Peyer's patch (tissue), 4 donors: Measurements from ENCODE around the gene NTF3.

Source experiments
- POLR2A ChIP-seq, 2 donors: fragments of 450-650 bp; IDR thresholded peaks; one replicate each; pipeline ENCODE4 v1.5.1; 2017; ENCODE audit warnings: antibody characterized with exemption in 2 of 2, mild to moderate bottlenecking in 2 of 2, moderate library complexity in 2 of 2
- TF ChIP-seq, protein P1 (sequence below), 6 experiments: fragments of 450-650 bp in 4 of 6; fragments of 200-600 bp in 2 of 6; sonication (generic) in 1 of 6; IDR thresholded peaks; one replicate each; pipeline ENCODE4 v1.5.1; 2017 to 2019; ENCODE audit warnings: antibody characterized with exemption in 6 of 6, mild to moderate bottlenecking in 3 of 6, moderate library complexity in 1 of 6

- TF ChIP-seq, protein P1, sequence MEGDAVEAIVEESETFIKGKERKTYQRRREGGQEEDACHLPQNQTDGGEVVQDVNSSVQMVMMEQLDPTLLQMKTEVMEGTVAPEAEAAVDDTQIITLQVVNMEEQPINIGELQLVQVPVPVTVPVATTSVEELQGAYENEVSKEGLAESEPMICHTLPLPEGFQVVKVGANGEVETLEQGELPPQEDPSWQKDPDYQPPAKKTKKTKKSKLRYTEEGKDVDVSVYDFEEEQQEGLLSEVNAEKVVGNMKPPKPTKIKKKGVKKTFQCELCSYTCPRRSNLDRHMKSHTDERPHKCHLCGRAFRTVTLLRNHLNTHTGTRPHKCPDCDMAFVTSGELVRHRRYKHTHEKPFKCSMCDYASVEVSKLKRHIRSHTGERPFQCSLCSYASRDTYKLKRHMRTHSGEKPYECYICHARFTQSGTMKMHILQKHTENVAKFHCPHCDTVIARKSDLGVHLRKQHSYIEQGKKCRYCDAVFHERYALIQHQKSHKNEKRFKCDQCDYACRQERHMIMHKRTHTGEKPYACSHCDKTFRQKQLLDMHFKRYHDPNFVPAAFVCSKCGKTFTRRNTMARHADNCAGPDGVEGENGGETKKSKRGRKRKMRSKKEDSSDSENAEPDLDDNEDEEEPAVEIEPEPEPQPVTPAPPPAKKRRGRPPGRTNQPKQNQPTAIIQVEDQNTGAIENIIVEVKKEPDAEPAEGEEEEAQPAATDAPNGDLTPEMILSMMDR (IDR thresholded peaks at IDR 0.05): no peak
- no peak for TF ChIP-seq POLR2A (IDR thresholded peaks at IDR 0.05)
Observed at GRCh38 chr12:5479761-5480160, 47.9 kb downstream of the NTF3 start.
